Choroid plexus epithelial cell (primary cell): ENCODE measurements around the gene PRKCE.
"Not testable (repeated sequence)": the region's sequence is repeated elsewhere in the genome, so short reads cannot be mapped to it uniquely, and the experiment has no call there.

Experiments
- DNase-seq: peaks from one replicate; pipeline ENCODE4 v3.0.0-alpha.2; 2010; ENCODE audit warnings: low read depth
- H3K4me3 ChIP-seq: 2 replicates; pipeline ENCODE4 v1.5.1; 2011; ENCODE audit warnings: low read depth, mild to moderate bottlenecking, control low read depth, low read length, moderate library complexity
- TF ChIP-seq, protein P1 (sequence below): conservative IDR thresholded peaks from 2 replicates; pipeline ENCODE4 v1.5.1; 2011; ENCODE audit warnings: low read depth, mild to moderate bottlenecking, control low read depth, inconsistent platforms, low read length, moderate library complexity

PRKCE gene

DNA sequence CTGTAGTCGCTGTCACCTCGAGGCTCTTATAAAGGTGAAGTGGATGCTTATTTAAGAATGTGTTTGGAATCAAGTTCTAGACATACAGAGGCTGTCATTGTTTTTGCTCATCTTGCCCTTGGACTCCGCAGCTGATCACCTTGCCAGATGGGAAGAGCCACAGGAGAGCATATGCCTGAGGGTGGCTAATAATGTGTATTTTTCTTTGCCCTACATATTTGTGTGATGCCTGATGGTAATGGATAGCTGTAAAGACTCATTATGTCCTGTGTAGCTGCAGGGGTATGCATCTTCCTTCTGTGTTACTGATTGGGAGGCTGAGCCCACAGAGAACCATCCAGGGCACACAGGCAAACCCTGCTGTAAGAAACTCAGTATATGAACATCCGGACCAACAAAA lies 61.7 kb downstream of the PRKCE start:
- no peak overlapping the region for H3K4me3 ChIP-seq
- TF ChIP-seq, protein P1, sequence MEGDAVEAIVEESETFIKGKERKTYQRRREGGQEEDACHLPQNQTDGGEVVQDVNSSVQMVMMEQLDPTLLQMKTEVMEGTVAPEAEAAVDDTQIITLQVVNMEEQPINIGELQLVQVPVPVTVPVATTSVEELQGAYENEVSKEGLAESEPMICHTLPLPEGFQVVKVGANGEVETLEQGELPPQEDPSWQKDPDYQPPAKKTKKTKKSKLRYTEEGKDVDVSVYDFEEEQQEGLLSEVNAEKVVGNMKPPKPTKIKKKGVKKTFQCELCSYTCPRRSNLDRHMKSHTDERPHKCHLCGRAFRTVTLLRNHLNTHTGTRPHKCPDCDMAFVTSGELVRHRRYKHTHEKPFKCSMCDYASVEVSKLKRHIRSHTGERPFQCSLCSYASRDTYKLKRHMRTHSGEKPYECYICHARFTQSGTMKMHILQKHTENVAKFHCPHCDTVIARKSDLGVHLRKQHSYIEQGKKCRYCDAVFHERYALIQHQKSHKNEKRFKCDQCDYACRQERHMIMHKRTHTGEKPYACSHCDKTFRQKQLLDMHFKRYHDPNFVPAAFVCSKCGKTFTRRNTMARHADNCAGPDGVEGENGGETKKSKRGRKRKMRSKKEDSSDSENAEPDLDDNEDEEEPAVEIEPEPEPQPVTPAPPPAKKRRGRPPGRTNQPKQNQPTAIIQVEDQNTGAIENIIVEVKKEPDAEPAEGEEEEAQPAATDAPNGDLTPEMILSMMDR, result no peak
- no peak for DNase-seq

DNA sequence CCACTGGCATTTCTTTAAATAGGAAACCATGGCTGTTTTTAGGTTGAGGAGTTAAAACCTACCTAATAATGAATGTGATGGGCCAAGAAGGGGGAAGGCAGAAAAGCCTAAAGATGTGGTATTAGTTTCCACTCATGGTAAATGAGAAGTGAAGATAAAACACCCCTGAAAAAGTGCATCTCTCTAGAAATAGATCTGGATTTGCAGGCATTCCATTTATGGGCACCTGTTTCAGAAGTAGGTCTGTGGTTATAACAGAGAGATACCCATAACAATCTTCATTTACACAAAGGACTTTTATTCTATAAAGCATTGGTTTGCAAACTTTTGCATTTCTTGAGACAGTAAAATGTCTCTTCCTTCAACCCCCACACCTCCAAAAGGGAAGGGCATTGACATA lies 62.1 kb downstream of the PRKCE start:
- DNase-seq, result no peak
- no peak overlapping the region for H3K4me3 ChIP-seq
- TF ChIP-seq, protein P1, result no peak

DNA sequence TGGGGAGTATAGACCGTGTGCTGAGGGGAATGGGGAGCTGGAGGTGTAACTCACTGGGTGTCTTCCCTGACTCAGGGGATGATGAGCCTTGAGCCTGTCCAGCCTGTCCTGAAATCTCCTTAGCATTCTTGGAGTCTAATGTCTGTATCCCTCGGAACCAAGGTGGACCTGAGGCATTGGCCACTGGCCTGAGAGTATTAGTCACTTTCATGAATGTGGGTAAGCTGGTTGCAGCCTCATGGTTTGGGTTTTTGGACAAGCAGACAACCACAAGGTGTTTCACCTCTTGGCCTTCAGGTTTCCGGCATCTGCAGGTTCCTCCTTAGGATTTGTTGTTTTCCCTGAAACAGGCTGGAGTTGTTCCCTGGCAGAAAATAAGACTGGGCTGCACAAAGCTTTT lies 63.2 kb downstream of the PRKCE start:
- DNase-seq, result no peak
- TF ChIP-seq, protein P1, result no peak
- no peak overlapping the region for H3K4me3 ChIP-seq

GRCh38 chr2:45715601-45716379 lies 64.3 kb downstream of the PRKCE start:
- TF ChIP-seq, protein P1, result no peak
- no peak overlapping the region for H3K4me3 ChIP-seq
- no peak for DNase-seq

GRCh38 chr2:45716432-45716831 lies 65.0 kb downstream of the PRKCE start:
- H3K4me3 ChIP-seq, DNase-seq: not testable (repeated sequence)

DNA sequence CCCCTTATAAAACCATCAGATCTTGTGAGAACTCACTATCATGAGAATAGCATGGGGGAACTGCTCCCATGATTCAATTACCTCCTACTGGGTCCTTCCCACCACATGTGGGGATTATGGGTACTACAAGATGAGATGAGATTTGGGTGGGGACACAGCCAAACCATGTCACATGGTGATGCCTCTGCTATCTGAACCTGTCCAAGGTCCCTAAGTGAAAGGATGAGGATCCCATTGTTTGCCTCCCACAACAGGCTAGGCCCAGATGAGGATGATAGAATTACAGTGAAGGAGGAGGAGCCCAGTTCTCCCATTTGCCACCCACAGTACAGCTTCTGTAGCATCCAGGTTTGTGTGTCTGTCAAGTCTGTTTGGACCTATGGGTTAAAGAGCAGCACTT lies 65.4 kb downstream of the PRKCE start:
- TF ChIP-seq, protein P1, result no peak
- DNase-seq, result no peak
- no peak overlapping the region for H3K4me3 ChIP-seq

DNA sequence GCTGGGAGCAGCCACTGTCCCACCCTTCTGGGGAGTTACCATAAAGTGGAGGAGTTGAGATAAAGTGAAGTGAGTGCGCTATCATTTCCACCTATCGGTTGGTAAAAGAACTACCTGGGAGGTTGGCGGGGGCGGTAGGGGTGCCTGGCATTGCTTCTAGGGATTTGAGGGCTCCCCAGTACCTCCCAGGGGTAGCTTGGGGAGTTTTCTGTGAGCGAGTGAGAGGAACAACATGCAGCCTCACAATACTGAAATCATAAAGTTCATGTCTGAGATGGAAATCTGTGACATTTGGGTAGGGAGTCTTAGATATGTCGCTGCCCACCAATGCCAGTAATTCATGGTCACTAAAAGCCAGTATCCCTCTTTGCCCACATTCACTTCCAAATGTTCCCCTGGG lies 68.7 kb downstream of the PRKCE start:
- no peak for DNase-seq

More for the DNA sequence above, 68.7 kb downstream of the PRKCE start:
- H3K4me3 ChIP-seq, result no peak overlapping the region
- TF ChIP-seq, protein P1, result no peak
